Tibial artery (tissue), 4 donors: ENCODE results near the gene RTN4IP1.

Source experiments
- DNase-seq, 2 donors: peaks; one replicate each; pipeline ENCODE4 v3.0.0-alpha.2; 2019
- H3K27ac ChIP-seq, 2 donors: fragments of 200-600 bp; sonication (generic) in 1 of 2; 1 replicate in 1 of 2; 2 replicates in 1 of 2; pipeline ENCODE4 v1.5.1; 2018 to 2019; ENCODE audit warnings: mild to moderate bottlenecking in 1 of 2
- H3K27me3 ChIP-seq, 2 donors: fragments of 200-600 bp; sonication (generic) in 1 of 2; one replicate each; pipeline versions ENCODE4 v1.5.1 to v1.6.0; 2016 to 2019
- H3K36me3 ChIP-seq, 3 donors: fragments of 200-600 bp; sonication (generic) in 2 of 3; one replicate each; pipeline ENCODE4 v1.5.1; 2016 to 2019; ENCODE audit warnings: mild to moderate bottlenecking in 2 of 3
- H3K4me1 ChIP-seq, 4 donors: fragments of 200-600 bp; sonication (generic) in 2 of 4; 1 replicate in 3 of 4; 2 replicates in 1 of 4; pipeline ENCODE4 v1.5.1; 2016 to 2019
- H3K4me3 ChIP-seq, 2 donors: fragments of 200-600 bp; sonication (generic) in 1 of 2; 1 replicate in 1 of 2; 2 replicates in 1 of 2; pipeline ENCODE4 v1.5.1; 2018 to 2019; ENCODE audit warnings: mild to moderate bottlenecking in 2 of 2
- H3K9me3 ChIP-seq, 3 donors: fragments of 200-600 bp; sonication (generic) in 1 of 3; one replicate each; pipeline ENCODE4 v1.5.1; 2016 to 2019
- intact Hi-C: fragments of 100-400 bp; cut with DNase I; formaldehyde crosslinking; loops from one replicate; pipeline ENCODE4 v1.15.0; 2023; ENCODE audit warnings: low total_unique reads
- TF ChIP-seq, protein P1 (sequence below), 2 experiments: fragments of 200-600 bp in 1 of 2; fragments of 450-650 bp in 1 of 2; IDR thresholded peaks; one replicate each; pipeline ENCODE4 v1.5.1; 2017 to 2019; ENCODE audit warnings: antibody characterized with exemption in 2 of 2, mild to moderate bottlenecking in 1 of 2, moderate library complexity in 1 of 2

RTN4IP1 gene

DNA sequence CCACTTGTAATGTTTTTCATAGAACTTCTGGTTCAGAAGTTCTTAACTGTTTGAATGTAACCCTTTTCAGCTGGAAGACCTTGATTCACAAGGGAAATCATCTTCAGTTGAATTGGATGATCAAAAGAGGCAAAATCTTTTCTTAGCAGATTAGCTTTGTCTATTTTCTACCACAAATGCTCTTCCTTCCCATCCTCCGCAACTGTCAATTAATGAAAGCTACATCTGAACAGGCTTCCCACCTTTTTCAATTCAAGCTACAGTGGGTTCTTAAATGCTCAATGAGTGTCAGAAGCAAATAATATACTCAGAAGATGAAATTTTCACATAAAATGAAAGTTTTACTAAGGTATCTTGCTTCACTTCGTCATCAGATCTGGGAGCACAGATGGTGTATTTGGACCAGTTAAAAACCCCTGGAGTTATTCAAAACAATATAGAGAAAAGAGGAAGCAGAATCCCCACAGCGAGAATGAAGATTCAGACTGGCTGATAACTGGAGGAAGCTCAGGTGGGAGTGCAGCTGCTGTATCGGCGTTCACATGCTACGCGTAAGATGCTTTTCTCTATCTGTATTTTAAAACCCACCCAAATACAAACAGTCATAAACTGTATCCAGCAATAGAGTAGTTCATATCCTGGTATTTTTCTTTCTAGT is 19.5 kb upstream of the RTN4IP1 start:
- no peak overlapping the region for H3K27ac ChIP-seq
- H3K36me3 ChIP-seq: peaks cover 55 to 68% (median 58%) of the 10 kb centered on the region in 3 donors
- no peaks in the 10 kb centered on the region for H3K4me1 ChIP-seq
- no peaks in the 10 kb centered on the region for H3K27me3 ChIP-seq
- H3K4me3 ChIP-seq: no peak overlapping the region
- intact Hi-C loops: no loop called here
- H3K9me3 ChIP-seq: no peaks in the 10 kb centered on the region
- no peak for DNase-seq
- TF ChIP-seq, protein P1, sequence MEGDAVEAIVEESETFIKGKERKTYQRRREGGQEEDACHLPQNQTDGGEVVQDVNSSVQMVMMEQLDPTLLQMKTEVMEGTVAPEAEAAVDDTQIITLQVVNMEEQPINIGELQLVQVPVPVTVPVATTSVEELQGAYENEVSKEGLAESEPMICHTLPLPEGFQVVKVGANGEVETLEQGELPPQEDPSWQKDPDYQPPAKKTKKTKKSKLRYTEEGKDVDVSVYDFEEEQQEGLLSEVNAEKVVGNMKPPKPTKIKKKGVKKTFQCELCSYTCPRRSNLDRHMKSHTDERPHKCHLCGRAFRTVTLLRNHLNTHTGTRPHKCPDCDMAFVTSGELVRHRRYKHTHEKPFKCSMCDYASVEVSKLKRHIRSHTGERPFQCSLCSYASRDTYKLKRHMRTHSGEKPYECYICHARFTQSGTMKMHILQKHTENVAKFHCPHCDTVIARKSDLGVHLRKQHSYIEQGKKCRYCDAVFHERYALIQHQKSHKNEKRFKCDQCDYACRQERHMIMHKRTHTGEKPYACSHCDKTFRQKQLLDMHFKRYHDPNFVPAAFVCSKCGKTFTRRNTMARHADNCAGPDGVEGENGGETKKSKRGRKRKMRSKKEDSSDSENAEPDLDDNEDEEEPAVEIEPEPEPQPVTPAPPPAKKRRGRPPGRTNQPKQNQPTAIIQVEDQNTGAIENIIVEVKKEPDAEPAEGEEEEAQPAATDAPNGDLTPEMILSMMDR (IDR thresholded peaks at IDR 0.05): no peak

DNA sequence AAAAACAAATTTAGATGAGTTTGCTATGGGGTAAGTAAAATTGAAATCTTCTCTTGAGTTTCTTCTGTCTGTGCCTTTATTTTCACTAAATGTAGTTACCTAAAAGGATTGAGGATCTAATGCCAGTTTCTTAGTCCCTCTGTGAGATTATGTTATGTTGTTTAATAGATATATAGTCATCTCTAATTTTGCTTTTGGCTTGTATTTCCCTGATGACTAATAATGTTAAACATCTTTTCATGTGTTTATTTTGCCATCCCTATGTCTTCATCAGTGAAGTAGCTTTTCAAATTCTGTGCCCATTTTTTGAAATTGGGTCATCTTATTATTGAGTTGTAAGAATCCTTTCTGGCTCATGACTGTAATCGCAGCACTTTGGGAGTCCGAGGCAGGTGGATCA is 13.8 kb upstream of the RTN4IP1 start:
- DNase-seq: no peak
- no peak overlapping the region for H3K27ac ChIP-seq
- intact Hi-C loops: no loop called here

DNA sequence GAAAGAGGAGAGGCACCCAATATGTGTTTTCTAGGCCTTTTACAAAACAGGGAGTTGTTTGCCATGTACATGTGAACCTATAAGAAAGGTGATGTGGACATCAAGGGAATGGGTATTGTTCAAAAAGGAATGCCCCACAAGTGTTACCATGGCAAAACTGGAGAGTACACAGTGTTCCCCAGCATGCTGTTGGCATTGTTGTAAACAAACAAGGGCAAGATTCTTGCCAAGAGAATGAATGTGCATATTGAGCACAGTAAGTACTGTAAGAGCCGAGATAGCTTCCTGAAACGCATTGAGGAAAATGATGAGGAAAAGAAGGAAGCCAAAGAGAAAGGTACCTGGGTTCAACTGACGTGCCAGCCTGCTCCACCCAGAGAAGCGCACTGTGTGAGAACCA is 13.2 kb upstream of the RTN4IP1 start:
- H3K27me3 ChIP-seq: no peaks in the 10 kb centered on the region
- DNase-seq: no peak

More for the DNA sequence above, 13.8 kb upstream of the RTN4IP1 start:
- no peaks in the 10 kb centered on the region for H3K4me1 ChIP-seq
- peaks cover 32 to 45% (median 36%) of the 10 kb centered on the region in 3 donors for H3K36me3 ChIP-seq
- TF ChIP-seq, protein P1 (IDR thresholded peaks at IDR 0.05): no peak
- no peaks in the 10 kb centered on the region for H3K9me3 ChIP-seq
- H3K4me3 ChIP-seq: no peak overlapping the region
- no peaks in the 10 kb centered on the region for H3K27me3 ChIP-seq

DNA sequence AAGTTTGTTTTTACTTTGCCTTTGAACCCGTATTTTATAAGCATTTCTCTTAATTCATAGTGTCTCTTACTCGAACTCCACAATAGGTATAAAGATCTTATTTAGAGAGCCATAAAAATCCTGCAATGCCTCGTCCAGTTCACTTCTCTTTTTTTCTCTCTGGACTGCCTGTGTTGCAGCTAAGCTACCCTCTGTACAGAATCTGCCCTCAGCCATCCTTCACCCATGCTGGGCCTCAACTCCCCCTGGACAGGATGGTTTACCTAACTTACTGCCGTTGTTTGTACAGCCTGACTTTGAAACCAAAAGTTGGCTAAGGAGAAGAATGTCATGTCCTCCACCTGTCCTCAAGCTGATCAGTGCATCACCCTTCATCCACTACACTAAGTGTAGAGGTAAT is 10.5 kb upstream of the RTN4IP1 start:
- Histone ChIP-seq H3K36me3 (peaks cover 22 to 29% (median 28%) of the 10 kb centered on the region in 3 donors), H3K4me3 (no peak overlapping the region), H3K4me1 (no peaks in the 10 kb centered on the region), H3K27ac (no peak overlapping the region), H3K9me3 (no peaks in the 10 kb centered on the region), H3K27me3 (no peaks in the 10 kb centered on the region)
- DNase-seq: no peak
- TF ChIP-seq, protein P1 (IDR thresholded peaks at IDR 0.05): no peak
- intact Hi-C loops: no loop called here

More for the DNA sequence above, 13.2 kb upstream of the RTN4IP1 start:
- Histone ChIP-seq H3K9me3 (no peaks in the 10 kb centered on the region), H3K4me1 (no peaks in the 10 kb centered on the region), H3K4me3 (no peak overlapping the region), H3K27ac (no peak overlapping the region), H3K36me3 (peaks cover 32 to 43% (median 36%) of the 10 kb centered on the region in 3 donors)
- intact Hi-C loops: no loop called here
- TF ChIP-seq, protein P1 (IDR thresholded peaks at IDR 0.05): no peak

DNA sequence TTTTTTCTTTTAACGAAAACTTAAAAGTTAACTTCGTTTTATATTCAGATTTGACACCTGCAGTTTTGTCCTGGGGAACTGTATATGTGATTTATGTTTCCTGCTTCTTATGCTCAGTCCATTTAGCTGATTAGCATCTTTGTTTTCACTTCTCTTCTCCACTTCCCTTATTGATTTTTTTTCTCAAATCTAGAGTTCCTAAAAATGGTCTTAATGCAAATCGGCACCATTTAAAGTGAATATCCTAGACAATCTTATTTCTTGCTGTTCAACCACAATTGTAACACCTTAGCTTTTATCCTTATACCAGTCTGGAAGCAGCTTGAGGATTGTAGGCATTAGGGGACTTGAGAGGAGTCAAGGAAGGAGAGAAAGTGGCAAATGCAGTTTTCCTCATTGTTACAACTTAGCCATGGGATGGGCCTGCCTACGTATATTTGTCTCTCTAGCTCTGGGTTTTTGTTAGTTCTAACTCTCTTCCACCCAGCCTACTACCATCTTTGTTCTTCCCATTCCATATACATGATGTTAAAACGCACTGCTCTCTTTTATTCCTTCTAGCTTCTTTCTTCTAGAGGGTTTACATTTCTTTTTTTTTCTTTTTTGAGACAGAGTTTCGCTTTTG is 8.5 kb upstream of the RTN4IP1 start:
- no peak overlapping the region for H3K27ac ChIP-seq

More for the DNA sequence above, 8.5 kb upstream of the RTN4IP1 start:
- no peaks in the 10 kb centered on the region for H3K27me3 ChIP-seq
- H3K4me3 ChIP-seq: no peak overlapping the region
- no peaks in the 10 kb centered on the region for H3K9me3 ChIP-seq
- no peaks in the 10 kb centered on the region for H3K4me1 ChIP-seq
- peaks cover 5 to 10% (median 10%) of the 10 kb centered on the region in 3 donors for H3K36me3 ChIP-seq
- DNase-seq: no peak
- intact Hi-C loops: no loop called here
- TF ChIP-seq, protein P1 (IDR thresholded peaks at IDR 0.05): no peak
